A549 (cell line): ENCODE results near the gene SUGP1.

Experiments used
- EP300 ChIP-seq, 2 experiments: fragments of >200 bp; sonication (Bioruptor Twin); formaldehyde crosslinking; IDR thresholded peaks; 2 replicates in 1 of 2; 3 replicates in 1 of 2; pipeline ENCODE4 v1.6.1; 2016 to 2017
- POLR2A ChIP-seq: IDR thresholded peaks from 2 replicates; pipeline ENCODE4 v1.6.1; 2012; ENCODE audit warnings: mild to moderate bottlenecking, low read length
- SREBF2 ChIP-seq: fragments of 450-650 bp; IDR thresholded peaks from 2 replicates; pipeline ENCODE4 v1.6.1; 2014; ENCODE audit warnings: mild to moderate bottlenecking, moderate library complexity
- TF ChIP-seq, protein P1 (sequence below): fragments of >200 bp; sonication (Bioruptor Twin); formaldehyde crosslinking; IDR thresholded peaks from 3 replicates; pipeline ENCODE4 v1.5.1; 2016

DNA sequence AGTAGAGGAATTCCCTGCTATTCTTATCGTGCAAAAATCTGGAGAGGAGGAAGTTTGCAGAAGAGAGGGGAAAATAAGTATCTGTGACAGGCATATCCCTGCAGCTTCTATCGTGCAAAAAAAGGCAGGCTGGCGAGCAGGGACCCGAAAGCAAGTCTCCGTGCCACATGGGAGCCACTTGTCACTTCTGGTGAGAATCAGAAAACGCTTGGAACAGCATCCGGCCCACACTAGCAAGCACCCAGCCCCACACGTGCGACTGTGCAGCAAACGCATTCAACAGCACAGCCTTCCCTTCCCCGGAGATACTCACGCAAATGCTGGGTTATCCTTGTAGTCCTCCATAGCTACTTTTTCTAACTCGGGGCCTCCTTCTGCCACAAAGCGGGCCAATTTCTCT is 16.9 kb downstream of the SUGP1 start:
- TF ChIP-seq SREBF2 (no peak), EP300 (IDR thresholded peaks at IDR 0.05) (no peak), POLR2A (no peak)
- TF ChIP-seq, protein P1, sequence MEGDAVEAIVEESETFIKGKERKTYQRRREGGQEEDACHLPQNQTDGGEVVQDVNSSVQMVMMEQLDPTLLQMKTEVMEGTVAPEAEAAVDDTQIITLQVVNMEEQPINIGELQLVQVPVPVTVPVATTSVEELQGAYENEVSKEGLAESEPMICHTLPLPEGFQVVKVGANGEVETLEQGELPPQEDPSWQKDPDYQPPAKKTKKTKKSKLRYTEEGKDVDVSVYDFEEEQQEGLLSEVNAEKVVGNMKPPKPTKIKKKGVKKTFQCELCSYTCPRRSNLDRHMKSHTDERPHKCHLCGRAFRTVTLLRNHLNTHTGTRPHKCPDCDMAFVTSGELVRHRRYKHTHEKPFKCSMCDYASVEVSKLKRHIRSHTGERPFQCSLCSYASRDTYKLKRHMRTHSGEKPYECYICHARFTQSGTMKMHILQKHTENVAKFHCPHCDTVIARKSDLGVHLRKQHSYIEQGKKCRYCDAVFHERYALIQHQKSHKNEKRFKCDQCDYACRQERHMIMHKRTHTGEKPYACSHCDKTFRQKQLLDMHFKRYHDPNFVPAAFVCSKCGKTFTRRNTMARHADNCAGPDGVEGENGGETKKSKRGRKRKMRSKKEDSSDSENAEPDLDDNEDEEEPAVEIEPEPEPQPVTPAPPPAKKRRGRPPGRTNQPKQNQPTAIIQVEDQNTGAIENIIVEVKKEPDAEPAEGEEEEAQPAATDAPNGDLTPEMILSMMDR: no peak
